ENCODE measurements around the gene HSPA6. TPM values are rescaled to one million over a fixed set of nuclear protein-coding genes. Genes with fewer than 3 reads are reported as not detected.
"Not testable (repeated sequence)": the region's sequence is repeated elsewhere in the genome, so short reads cannot be mapped to it uniquely, and the experiment has no call there.

Gene HSPA6
- total RNA-seq, 1 donor from 2014 or later = 0.77 TPM

- not testable (repeated sequence) for H3K36me3 Mint-ChIP-seq; H3K27ac Mint-ChIP-seq; DNase-seq (ENCODE audit: extremely low spot score, unreplicated experiment); H3K4me1 Mint-ChIP-seq (ENCODE audit: unreplicated experiment); H3K9me3 Mint-ChIP-seq
- Mint-ChIP-seq H3K4me3 (peak overlapping the region; percentile 83), H3K27me3 (peaks cover 65% of the 10 kb centered on the region)
These were observed 477 bp downstream of the HSPA6 start for GRCh38 chr1:161524742-161525291.

GRCh38 chr1:161525321-161525720, 981 bp downstream of the HSPA6 start:
- H3K27ac Mint-ChIP-seq; H3K9me3 Mint-ChIP-seq; DNase-seq (ENCODE audit: extremely low spot score, unreplicated experiment); H3K36me3 Mint-ChIP-seq; H3K4me1 Mint-ChIP-seq (ENCODE audit: unreplicated experiment): not testable (repeated sequence)
- Mint-ChIP-seq H3K4me3 (peak overlapping the region; percentile 83), H3K27me3 (peaks cover 65% of the 10 kb centered on the region)

GRCh38 chr1:161525918-161526317, 1.6 kb downstream of the HSPA6 start:
- not testable (repeated sequence) for DNase-seq (ENCODE audit: extremely low spot score, unreplicated experiment); H3K4me1 Mint-ChIP-seq (ENCODE audit: unreplicated experiment); H3K27ac Mint-ChIP-seq; H3K9me3 Mint-ChIP-seq
- Mint-ChIP-seq H3K36me3 (peaks cover 11% of the 10 kb centered on the region), H3K27me3 (peaks cover 67% of the 10 kb centered on the region), H3K4me3 (peak overlapping the region; percentile 37)

- not testable (repeated sequence) for H3K27ac Mint-ChIP-seq; H3K9me3 Mint-ChIP-seq; DNase-seq (ENCODE audit: extremely low spot score, unreplicated experiment)
- peak overlapping the region; percentile 36 for H3K4me3 Mint-ChIP-seq
- peaks cover 67% of the 10 kb centered on the region for H3K27me3 Mint-ChIP-seq
- H3K4me1 Mint-ChIP-seq (ENCODE audit: unreplicated experiment) = peaks cover 21% of the 10 kb centered on the region
- H3K36me3 Mint-ChIP-seq = peaks cover 11% of the 10 kb centered on the region
These were observed 4.2 kb downstream of the HSPA6 start for GRCh38 chr1:161528550-161528949.

GRCh38 chr1:161529463-161530104, 5.2 kb downstream of the HSPA6 start:
- H3K36me3 Mint-ChIP-seq; DNase-seq (ENCODE audit: extremely low spot score, unreplicated experiment); H3K9me3 Mint-ChIP-seq: not testable (repeated sequence)
- H3K27ac Mint-ChIP-seq = peak overlapping the region; percentile 97
- H3K4me3 Mint-ChIP-seq = peak overlapping the region; percentile 96
- H3K4me1 Mint-ChIP-seq (ENCODE audit: unreplicated experiment) = peaks cover 21% of the 10 kb centered on the region
- H3K27me3 Mint-ChIP-seq = peaks cover 61% of the 10 kb centered on the region

- not testable (repeated sequence) for H3K9me3 Mint-ChIP-seq; DNase-seq (ENCODE audit: extremely low spot score, unreplicated experiment)
- H3K27me3 Mint-ChIP-seq = peaks cover 57% of the 10 kb centered on the region
These were observed 5.8 kb downstream of the HSPA6 start for GRCh38 chr1:161530158-161530557.

GRCh38 chr1:161530671-161531641, 6.6 kb downstream of the HSPA6 start:
- peaks cover 21% of the 10 kb centered on the region for H3K4me1 Mint-ChIP-seq (ENCODE audit: unreplicated experiment)
- peak overlapping the region; percentile 97 for H3K27ac Mint-ChIP-seq
- not testable (repeated sequence) for H3K9me3 Mint-ChIP-seq, H3K36me3 Mint-ChIP-seq
- peak; percentile 87 for DNase-seq (ENCODE audit: extremely low spot score, unreplicated experiment)
- peak overlapping the region; percentile 96 for H3K4me3 Mint-ChIP-seq
- H3K27me3 Mint-ChIP-seq = peaks cover 56% of the 10 kb centered on the region

More at GRCh38 chr1:161530158-161530557, 5.8 kb downstream of the HSPA6 start:
- Mint-ChIP-seq H3K27ac (peak overlapping the region; percentile 97), H3K4me1 (ENCODE audit: unreplicated experiment) (peaks cover 21% of the 10 kb centered on the region), H3K4me3 (peak overlapping the region; percentile 96)
- H3K36me3 Mint-ChIP-seq = not testable (repeated sequence)

GRCh38 chr1:161531986-161532643, 7.8 kb downstream of the HSPA6 start:
- peaks cover 8% of the 10 kb centered on the region for H3K36me3 Mint-ChIP-seq
- peaks cover 21% of the 10 kb centered on the region for H3K4me1 Mint-ChIP-seq (ENCODE audit: unreplicated experiment)

GRCh38 chr1:161532644-161533567, 8.6 kb downstream of the HSPA6 start:
- H3K36me3 Mint-ChIP-seq; DNase-seq (ENCODE audit: extremely low spot score, unreplicated experiment); H3K9me3 Mint-ChIP-seq: not testable (repeated sequence)
- H3K4me1 Mint-ChIP-seq (ENCODE audit: unreplicated experiment) = peaks cover 21% of the 10 kb centered on the region
- peak overlapping the region; percentile 62 for H3K27ac Mint-ChIP-seq
- peak overlapping the region; percentile 83 for H3K4me3 Mint-ChIP-seq
- peaks cover 49% of the 10 kb centered on the region for H3K27me3 Mint-ChIP-seq

More at GRCh38 chr1:161531986-161532643, 7.8 kb downstream of the HSPA6 start:
- Mint-ChIP-seq H3K4me3 (peak overlapping the region; percentile 83), H3K9me3 (no peaks in the 10 kb centered on the region), H3K27ac (peak overlapping the region; percentile 62), H3K27me3 (peaks cover 52% of the 10 kb centered on the region)
- no peak for DNase-seq (ENCODE audit: extremely low spot score, unreplicated experiment)
- TF ChIP-seq CTCF (conservative IDR thresholded peaks at IDR 0.05) = no peak

GRCh38 chr1:161537068-161537669, 12.8 kb downstream of the HSPA6 start:
- not testable (repeated sequence) for H3K36me3 Mint-ChIP-seq; DNase-seq (ENCODE audit: extremely low spot score, unreplicated experiment); H3K4me3 Mint-ChIP-seq; H3K9me3 Mint-ChIP-seq; H3K27ac Mint-ChIP-seq
- H3K27me3 Mint-ChIP-seq = peaks cover 45% of the 10 kb centered on the region
- H3K4me1 Mint-ChIP-seq (ENCODE audit: unreplicated experiment) = peaks cover 12% of the 10 kb centered on the region

GRCh38 chr1:161538925-161539479, 14.7 kb downstream of the HSPA6 start:
- not testable (repeated sequence) for H3K9me3 Mint-ChIP-seq; H3K4me1 Mint-ChIP-seq (ENCODE audit: unreplicated experiment); H3K36me3 Mint-ChIP-seq; DNase-seq (ENCODE audit: extremely low spot score, unreplicated experiment); H3K27ac Mint-ChIP-seq
- peaks cover 50% of the 10 kb centered on the region for H3K27me3 Mint-ChIP-seq
- H3K4me3 Mint-ChIP-seq = peak overlapping the region; percentile 25
